Astrocyte (in vitro differentiated cells and primary cell): ENCODE measurements around the gene MADD. TPM values are rescaled to one million over a fixed set of nuclear protein-coding genes. Genes with fewer than 3 reads are reported as not detected.

Experiments
- DNase-seq: peaks from one replicate; pipeline ENCODE4 v3.0.0-alpha.2; 2010; ENCODE audit warnings: low read depth
- FAIRE-seq: peaks from 2 replicates; lab custom pipeline; 2011; peaks lifted over from hg19 to GRCh38; lab: Jason Lieb, UNC
- H2AFZ ChIP-seq: 2 replicates; pipeline ENCODE4 v1.6.0; 2012; ENCODE audit warnings: low read depth, low read length, inconsistent platforms
- H3K27ac ChIP-seq: 2 replicates; pipeline ENCODE4 v1.5.1; 2011; ENCODE audit warnings: low read depth, low read length, inconsistent platforms
- H3K27me3 ChIP-seq: 2 replicates; pipeline ENCODE4 v1.6.0; 2011; ENCODE audit warnings: low read length, inconsistent platforms; ENCODE audit not compliant: insufficient read depth
- H3K36me3 ChIP-seq: 2 replicates; pipeline ENCODE4 v1.5.1; 2011; ENCODE audit warnings: low read length, inconsistent platforms; ENCODE audit not compliant: insufficient read depth
- H3K4me1 ChIP-seq: 2 replicates; pipeline ENCODE4 v1.5.1; 2011; ENCODE audit warnings: low read length, inconsistent platforms; ENCODE audit not compliant: insufficient read depth
- H3K4me2 ChIP-seq: 2 replicates; pipeline ENCODE4 v1.6.0; 2012; ENCODE audit warnings: low read length, inconsistent platforms
- H3K4me3 ChIP-seq: 2 replicates; pipeline ENCODE4 v1.5.1; 2011; ENCODE audit warnings: low read depth, mild to moderate bottlenecking, low read length, inconsistent platforms; ENCODE audit not compliant: insufficient read depth
- H3K79me2 ChIP-seq: 2 replicates; pipeline ENCODE4 v1.6.0; 2012; ENCODE audit warnings: mild to moderate bottlenecking, low read length, inconsistent platforms; ENCODE audit not compliant: insufficient read depth
- H3K9ac ChIP-seq: 2 replicates; pipeline ENCODE4 v1.6.0; 2012; ENCODE audit warnings: mild to moderate bottlenecking, low read length, inconsistent platforms
- H3K9me3 ChIP-seq: 2 replicates; pipeline ENCODE4 v1.5.1; 2012; ENCODE audit warnings: low read depth, mild to moderate bottlenecking, low read length, inconsistent platforms; ENCODE audit not compliant: insufficient read depth
- H4K20me1 ChIP-seq: 2 replicates; pipeline ENCODE4 v1.6.0; 2012; ENCODE audit warnings: low read length, inconsistent platforms; ENCODE audit not compliant: insufficient read depth
- H3K27ac Mint-ChIP-seq: one replicate; pipeline ENCODE4 v1.8.0; 2021; ENCODE audit warnings: mild to moderate bottlenecking, mixed read lengths; ENCODE audit not compliant: unreplicated experiment
- H3K27me3 Mint-ChIP-seq: one replicate; pipeline ENCODE4 v1.8.0; 2021; ENCODE audit warnings: low read depth, mixed read lengths; ENCODE audit not compliant: unreplicated experiment
- H3K36me3 Mint-ChIP-seq: one replicate; pipeline ENCODE4 v1.8.0; 2021; ENCODE audit warnings: low read depth, mixed read lengths; ENCODE audit not compliant: unreplicated experiment
- H3K4me1 Mint-ChIP-seq: one replicate; pipeline ENCODE4 v1.8.0; 2021; ENCODE audit warnings: low read depth, mixed read lengths; ENCODE audit not compliant: unreplicated experiment
- H3K4me3 Mint-ChIP-seq: one replicate; pipeline ENCODE4 v1.8.0; 2021; ENCODE audit warnings: mild to moderate bottlenecking, moderate library complexity, mixed read lengths; ENCODE audit not compliant: unreplicated experiment
- H3K9me3 Mint-ChIP-seq: one replicate; pipeline ENCODE4 v1.8.0; 2021; ENCODE audit warnings: mild to moderate bottlenecking, mixed read lengths; ENCODE audit not compliant: unreplicated experiment
- CTCF ChIP-seq: IDR thresholded peaks from 2 replicates; pipeline ENCODE4 v1.5.1; 2011; ENCODE audit warnings: low read depth, mild to moderate bottlenecking, inconsistent platforms, low read length, moderate library complexity; ENCODE audit not compliant: insufficient read depth
- EZH2 ChIP-seq: IDR thresholded peaks from 2 replicates; pipeline ENCODE4 v1.6.1; 2012; ENCODE audit warnings: mild to moderate bottlenecking, low read length, inconsistent platforms; ENCODE audit not compliant: insufficient read depth
- total RNA-seq: library from RNA; stranded (reverse); gene quantifications from 2 replicates; pipeline ENCODE4 v1.2.1, GENCODE V29; 2021

MADD gene
- total RNA-seq, 1 donor from 2014 or later, result 22.9 TPM

- no peak for FAIRE-seq
- no peak overlapping the region for H2AFZ ChIP-seq
- Mint-ChIP-seq H3K4me1 (no peaks in the 10 kb centered on the region), H3K4me3 (no peak overlapping the region), H3K27ac (no peak overlapping the region), H3K36me3 (peaks cover 1% of the 10 kb centered on the region), H3K27me3 (peaks cover 6% of the 10 kb centered on the region), H3K9me3 (no peaks in the 10 kb centered on the region)
- no peak for DNase-seq
- H4K20me1 ChIP-seq, result no peaks in the 10 kb centered on the region
- H3K4me3 ChIP-seq, result no peak overlapping the region
- H3K4me2 ChIP-seq, result no peak overlapping the region
- no peak overlapping the region for H3K9ac ChIP-seq
- H3K9me3 ChIP-seq, result no peaks in the 10 kb centered on the region
- H3K27me3 ChIP-seq, result peaks cover 4% of the 10 kb centered on the region
- H3K36me3 ChIP-seq, result no peaks in the 10 kb centered on the region
- no peaks in the 10 kb centered on the region for H3K4me1 ChIP-seq
- H3K27ac ChIP-seq, result no peak overlapping the region
- TF ChIP-seq EZH2, result no peak
- no peak for TF ChIP-seq CTCF
- no peaks in the 10 kb centered on the region for H3K79me2 ChIP-seq
These were observed 81.5 kb downstream of the MADD start for GRCh38 chr11:47351156-47352126.

GRCh38 chr11:47352556-47352955, 82.6 kb downstream of the MADD start, which contains the start of gene MYBPC3:
MYBPC3 (minus strand) TSS chr11:47352702; CDS start chr11:47352647, 55 bp downstream.
- H3K4me2 ChIP-seq, result no peak within 1 kb of the TSS
- H4K20me1 ChIP-seq, result no peaks in the 10 kb centered on the region
- Mint-ChIP-seq H3K27ac (peak within 1 kb of the TSS; percentile 68), H3K36me3 (peaks cover 1% of the 10 kb centered on the region), H3K4me1 (no peaks in the 10 kb centered on the region), H3K4me3 (no peak within 1 kb of the TSS), H3K9me3 (no peaks in the 10 kb centered on the region), H3K27me3 (peaks cover 6% of the 10 kb centered on the region)
- no peak for FAIRE-seq
- H3K36me3 ChIP-seq, result no peaks in the 10 kb centered on the region
- DNase-seq, result no peak
- TF ChIP-seq EZH2 (no peak), CTCF (no peak)
- H2AFZ ChIP-seq, result no peak within 1 kb of the TSS
- no peak within 1 kb of the TSS for H3K4me3 ChIP-seq
- H3K27me3 ChIP-seq, result no peaks in the 10 kb centered on the region
- no peak within 1 kb of the TSS for H3K27ac ChIP-seq
- no peaks in the 10 kb centered on the region for H3K9me3 ChIP-seq
- H3K4me1 ChIP-seq, result no peaks in the 10 kb centered on the region
- no peaks in the 10 kb centered on the region for H3K79me2 ChIP-seq
- H3K9ac ChIP-seq, result no peak within 1 kb of the TSS
